ENCODE data around the gene ZNF653.
A peak's percentile ranks its signal among the peaks of the same experiment; 100 is the strongest.

ZNF653 gene

GRCh38 chr19:11539495-11540365 lies 34.1 kb upstream of the ZNF653 start:
- peak overlapping the region; percentile 81; the same call in 1 of the 2 replicates for H3K27ac ChIP-seq (ENCODE audit: low read depth, low read length)
- H3K4me3 ChIP-seq (ENCODE audit: low read depth, low read length) = peak overlapping the region; percentile 58
- peak overlapping the region; percentile 83 for H3K9ac ChIP-seq (ENCODE audit: low read length)
- H3K27me3 ChIP-seq (ENCODE audit: control insufficient read depth, insufficient read depth, low read length) = no peaks in the 10 kb centered on the region
- H3K9me3 ChIP-seq (ENCODE audit: control insufficient read depth, insufficient read depth, low read depth, low read length) = no peaks in the 10 kb centered on the region
- peaks cover 8% of the 10 kb centered on the region; the same call in 1 of the 2 replicates for H3K36me3 ChIP-seq (ENCODE audit: control insufficient read depth, insufficient read depth, low read length)
- H3K4me1 ChIP-seq (ENCODE audit: control insufficient read depth, insufficient read depth, low read length) = peaks cover 24% of the 10 kb centered on the region

GRCh38 chr19:11538232-11539036 lies 32.8 kb upstream of the ZNF653 start, which contains the start of gene CNN1:
Gene CNN1 (plus strand): TSS chr19:11538851. CDS start chr19:11538928, 77 bp downstream.
- Histone ChIP-seq H3K27ac (ENCODE audit: low read depth, low read length) (peak within 1 kb of the TSS; percentile 27; the same call in 1 of the 2 replicates), H3K9ac (ENCODE audit: low read length) (peak within 1 kb of the TSS; percentile 83), H3K9me3 (ENCODE audit: control insufficient read depth, insufficient read depth, low read depth, low read length) (no peaks in the 10 kb centered on the region), H3K27me3 (ENCODE audit: control insufficient read depth, insufficient read depth, low read length) (no peaks in the 10 kb centered on the region), H3K4me1 (ENCODE audit: control insufficient read depth, insufficient read depth, low read length) (peaks cover 24% of the 10 kb centered on the region), H3K4me3 (ENCODE audit: low read depth, low read length) (peak within 1 kb of the TSS; percentile 58), H3K36me3 (ENCODE audit: control insufficient read depth, insufficient read depth, low read length) (peaks cover 4% of the 10 kb centered on the region; the same call in 1 of the 2 replicates)

GRCh38 chr19:11535792-11536595 lies 30.4 kb upstream of the ZNF653 start:
- no peaks in the 10 kb centered on the region for H3K27me3 ChIP-seq (ENCODE audit: control insufficient read depth, insufficient read depth, low read length)
- H3K9ac ChIP-seq (ENCODE audit: low read length) = peak overlapping the region; percentile 76
- peaks cover 24% of the 10 kb centered on the region for H3K4me1 ChIP-seq (ENCODE audit: control insufficient read depth, insufficient read depth, low read length)
- H3K36me3 ChIP-seq (ENCODE audit: control insufficient read depth, insufficient read depth, low read length) = no peaks in the 10 kb centered on the region
- peak overlapping the region; percentile 63; the same call in 1 of the 2 replicates for H3K27ac ChIP-seq (ENCODE audit: low read depth, low read length)
- peak overlapping the region; percentile 56 for H3K4me3 ChIP-seq (ENCODE audit: low read depth, low read length)
- no peaks in the 10 kb centered on the region for H3K9me3 ChIP-seq (ENCODE audit: control insufficient read depth, insufficient read depth, low read depth, low read length)

GRCh38 chr19:11534948-11535347 lies 29.3 kb upstream of the ZNF653 start:
- no peak overlapping the region for H3K4me3 ChIP-seq (ENCODE audit: low read depth, low read length)
- no peak overlapping the region for H3K27ac ChIP-seq (ENCODE audit: low read depth, low read length)
- H3K9me3 ChIP-seq (ENCODE audit: control insufficient read depth, insufficient read depth, low read depth, low read length) = no peaks in the 10 kb centered on the region
- peaks cover 18% of the 10 kb centered on the region for H3K4me1 ChIP-seq (ENCODE audit: control insufficient read depth, insufficient read depth, low read length)
- no peak overlapping the region for H3K9ac ChIP-seq (ENCODE audit: low read length)
- no peaks in the 10 kb centered on the region for H3K36me3 ChIP-seq (ENCODE audit: control insufficient read depth, insufficient read depth, low read length)
- H3K27me3 ChIP-seq (ENCODE audit: control insufficient read depth, insufficient read depth, low read length) = no peaks in the 10 kb centered on the region

- Histone ChIP-seq H3K27me3 (ENCODE audit: control insufficient read depth, insufficient read depth, low read length) (no peaks in the 10 kb centered on the region), H3K36me3 (ENCODE audit: control insufficient read depth, insufficient read depth, low read length) (no peaks in the 10 kb centered on the region), H3K4me1 (ENCODE audit: control insufficient read depth, insufficient read depth, low read length) (peaks cover 18% of the 10 kb centered on the region), H3K27ac (ENCODE audit: low read depth, low read length) (no peak overlapping the region), H3K9ac (ENCODE audit: low read length) (no peak overlapping the region), H3K4me3 (ENCODE audit: low read depth, low read length) (no peak overlapping the region), H3K9me3 (ENCODE audit: control insufficient read depth, insufficient read depth, low read depth, low read length) (no peaks in the 10 kb centered on the region)
Observed at GRCh38 chr19:11534538-11534937, 28.9 kb upstream of the ZNF653 start.

- H3K4me3 ChIP-seq (ENCODE audit: low read depth, low read length) = no peak overlapping the region
- H3K27me3 ChIP-seq (ENCODE audit: control insufficient read depth, insufficient read depth, low read length) = no peaks in the 10 kb centered on the region
- H3K9ac ChIP-seq (ENCODE audit: low read length) = no peak overlapping the region
Observed at GRCh38 chr19:11530432-11530831, 24.8 kb upstream of the ZNF653 start.

GRCh38 chr19:11528551-11529341 lies 23.1 kb upstream of the ZNF653 start, which contains the start of gene ECSIT:
Gene ECSIT (minus strand): TSS chr19:11529134. CDS start chr19:11519170, 9,964 bp downstream.
- Histone ChIP-seq H3K4me1 (ENCODE audit: control insufficient read depth, insufficient read depth, low read length) (no peaks in the 10 kb centered on the region; the same call in 1 of the 2 replicates), H3K27me3 (ENCODE audit: control insufficient read depth, insufficient read depth, low read length) (no peaks in the 10 kb centered on the region), H3K4me3 (ENCODE audit: low read depth, low read length) (peak within 1 kb of the TSS; percentile 92), H3K36me3 (ENCODE audit: control insufficient read depth, insufficient read depth, low read length) (no peaks in the 10 kb centered on the region), H3K9me3 (ENCODE audit: control insufficient read depth, insufficient read depth, low read depth, low read length) (no peaks in the 10 kb centered on the region), H3K27ac (ENCODE audit: low read depth, low read length) (peak within 1 kb of the TSS; percentile 95), H3K9ac (ENCODE audit: low read length) (peak within 1 kb of the TSS; percentile 96)

More at GRCh38 chr19:11530432-11530831, 24.8 kb upstream of the ZNF653 start:
- peaks cover under 1% of the 10 kb centered on the region for H3K4me1 ChIP-seq (ENCODE audit: control insufficient read depth, insufficient read depth, low read length)
- no peak overlapping the region for H3K27ac ChIP-seq (ENCODE audit: low read depth, low read length)
- H3K9me3 ChIP-seq (ENCODE audit: control insufficient read depth, insufficient read depth, low read depth, low read length) = no peaks in the 10 kb centered on the region
- no peaks in the 10 kb centered on the region for H3K36me3 ChIP-seq (ENCODE audit: control insufficient read depth, insufficient read depth, low read length)

GRCh38 chr19:11519138-11519537 lies 13.5 kb upstream of the ZNF653 start:
- no peaks in the 10 kb centered on the region for H3K4me1 ChIP-seq (ENCODE audit: control insufficient read depth, insufficient read depth, low read length)
- no peaks in the 10 kb centered on the region for H3K9me3 ChIP-seq (ENCODE audit: control insufficient read depth, insufficient read depth, low read depth, low read length)
- H3K4me3 ChIP-seq (ENCODE audit: low read depth, low read length) = no peak overlapping the region
- no peaks in the 10 kb centered on the region for H3K27me3 ChIP-seq (ENCODE audit: control insufficient read depth, insufficient read depth, low read length)
- no peaks in the 10 kb centered on the region; the same call in 1 of the 2 replicates for H3K36me3 ChIP-seq (ENCODE audit: control insufficient read depth, insufficient read depth, low read length)
- no peak overlapping the region for H3K9ac ChIP-seq (ENCODE audit: low read length)
- no peak overlapping the region for H3K27ac ChIP-seq (ENCODE audit: low read depth, low read length)

- no peaks in the 10 kb centered on the region for H3K27me3 ChIP-seq (ENCODE audit: control insufficient read depth, insufficient read depth, low read length)
- no peaks in the 10 kb centered on the region for H3K4me1 ChIP-seq (ENCODE audit: control insufficient read depth, insufficient read depth, low read length)
- peaks cover 5% of the 10 kb centered on the region; the same call in 1 of the 2 replicates for H3K36me3 ChIP-seq (ENCODE audit: control insufficient read depth, insufficient read depth, low read length)
- no peak overlapping the region for H3K4me3 ChIP-seq (ENCODE audit: low read depth, low read length)
- no peak overlapping the region for H3K27ac ChIP-seq (ENCODE audit: low read depth, low read length)
- H3K9ac ChIP-seq (ENCODE audit: low read length) = no peak overlapping the region
- no peaks in the 10 kb centered on the region for H3K9me3 ChIP-seq (ENCODE audit: control insufficient read depth, insufficient read depth, low read depth, low read length)
Observed at GRCh38 chr19:11513946-11514345, 8.3 kb upstream of the ZNF653 start.

GRCh38 chr19:11510444-11510843 lies 4.8 kb upstream of the ZNF653 start:
- H3K4me1 ChIP-seq (ENCODE audit: control insufficient read depth, insufficient read depth, low read length) = peaks cover 5% of the 10 kb centered on the region
- no peak overlapping the region for H3K4me3 ChIP-seq (ENCODE audit: low read depth, low read length)
- no peak overlapping the region for H3K27ac ChIP-seq (ENCODE audit: low read depth, low read length)
- peaks cover 5% of the 10 kb centered on the region; the same call in 1 of the 2 replicates for H3K36me3 ChIP-seq (ENCODE audit: control insufficient read depth, insufficient read depth, low read length)
- no peak overlapping the region for H3K9ac ChIP-seq (ENCODE audit: low read length)
- no peaks in the 10 kb centered on the region for H3K9me3 ChIP-seq (ENCODE audit: control insufficient read depth, insufficient read depth, low read depth, low read length)
- H3K27me3 ChIP-seq (ENCODE audit: control insufficient read depth, insufficient read depth, low read length) = no peaks in the 10 kb centered on the region

All from HUES6 (cell line).